Sigmoid colon (tissue), 7 donors: ENCODE measurements around the gene NDUFAF2. TPM values are rescaled to one million over a fixed set of nuclear protein-coding genes. Genes with fewer than 3 reads are reported as not detected.

ENCODE experiments used
- DNase-seq: peaks from one replicate; pipeline ENCODE4 v3.0.0-alpha.2; 2019
- H3K27ac ChIP-seq, 4 donors: fragments of 200-600 bp; sonication (generic); one replicate each; pipeline ENCODE4 v1.5.1; 2016 to 2019; ENCODE audit warnings: mild to moderate bottlenecking in 1 of 4
- H3K27me3 ChIP-seq, 3 donors: fragments of 200-600 bp; sonication (generic); one replicate each; pipeline ENCODE4 v1.5.1; 2019; ENCODE audit warnings: mild to moderate bottlenecking in 1 of 3
- H3K36me3 ChIP-seq, 4 donors: fragments of 200-600 bp; sonication (generic); one replicate each; pipeline ENCODE4 v1.5.1; 2016 to 2019
- H3K4me1 ChIP-seq, 4 donors: fragments of 200-600 bp; sonication (generic); one replicate each; pipeline ENCODE4 v1.5.1; 2017 to 2019
- H3K4me3 ChIP-seq, 4 donors: fragments of 200-600 bp; sonication (generic); one replicate each; pipeline ENCODE4 v1.5.1; 2017 to 2019; ENCODE audit warnings: mild to moderate bottlenecking in 2 of 4, moderate library complexity in 1 of 4
- H3K9me3 ChIP-seq, 4 donors: fragments of 200-600 bp in 3 of 4; sonication (generic) in 3 of 4; one replicate each; pipeline versions ENCODE4 v1.5.1 to v1.6.1; 2013 to 2019
- CTCF ChIP-seq, 4 experiments: fragments of 450-650 bp in 3 of 4; fragments of 200-600 bp in 1 of 4; IDR thresholded peaks; one replicate each; pipeline ENCODE4 v1.5.1; 2016 to 2019; ENCODE audit warnings: antibody characterized with exemption in 4 of 4, mild to moderate bottlenecking in 3 of 4, moderate library complexity in 2 of 4
- EP300 ChIP-seq, 4 donors: sonication (generic); formaldehyde crosslinking; IDR thresholded peaks; one replicate each; pipeline ENCODE4 v1.6.1; 2017; ENCODE audit warnings: antibody characterized with exemption in 4 of 4
- POLR2A ChIP-seq, 2 donors: fragments of 450-650 bp; IDR thresholded peaks; one replicate each; pipeline ENCODE4 v1.6.1; 2016; ENCODE audit warnings: antibody characterized with exemption in 2 of 2, mild to moderate bottlenecking in 2 of 2, moderate library complexity in 2 of 2
- POLR2AphosphoS5 ChIP-seq, 4 donors: sonication (generic); formaldehyde crosslinking; IDR thresholded peaks; one replicate each; pipeline ENCODE4 v1.6.1; 2017; ENCODE audit warnings: antibody characterized with exemption in 4 of 4
- WGBS, 2 donors: extraction: QIAGEN DNeasy Blood & Tissue Kit; methylation state at CpG; one replicate each; pipeline ENCODE4 v1.1.7; 2013; 5-methylcytosine and 5-hydroxymethylcytosine counted together
- intact Hi-C: fragments of 100-400 bp; cut with DNase I; formaldehyde crosslinking; loops from one replicate; pipeline ENCODE4 v1.15.1; 2023
- polyA plus RNA-seq, 3 donors: library from polyadenylated mRNA; stranded (reverse); fragments of 200-250 nt; gene quantifications; one replicate each; pipeline ENCODE4 v1.2.3, GENCODE V29; 2013
- total RNA-seq, 4 donors: library from RNA; depleted of rRNA; stranded (reverse); fragments of >200 nt; gene quantifications; one replicate each; pipeline ENCODE4 v1.1.0, GENCODE V29; 2016
- donor health status: healthy with polysubstance abuse.
- donor health status: Bipolar disorder and iron deficiency.
- donor health status: healthy.

NDUFAF2 gene
- total and polyA plus RNA-seq, 7 donors = 33.5 to 48.6 (median 41.5) TPM

DNA sequence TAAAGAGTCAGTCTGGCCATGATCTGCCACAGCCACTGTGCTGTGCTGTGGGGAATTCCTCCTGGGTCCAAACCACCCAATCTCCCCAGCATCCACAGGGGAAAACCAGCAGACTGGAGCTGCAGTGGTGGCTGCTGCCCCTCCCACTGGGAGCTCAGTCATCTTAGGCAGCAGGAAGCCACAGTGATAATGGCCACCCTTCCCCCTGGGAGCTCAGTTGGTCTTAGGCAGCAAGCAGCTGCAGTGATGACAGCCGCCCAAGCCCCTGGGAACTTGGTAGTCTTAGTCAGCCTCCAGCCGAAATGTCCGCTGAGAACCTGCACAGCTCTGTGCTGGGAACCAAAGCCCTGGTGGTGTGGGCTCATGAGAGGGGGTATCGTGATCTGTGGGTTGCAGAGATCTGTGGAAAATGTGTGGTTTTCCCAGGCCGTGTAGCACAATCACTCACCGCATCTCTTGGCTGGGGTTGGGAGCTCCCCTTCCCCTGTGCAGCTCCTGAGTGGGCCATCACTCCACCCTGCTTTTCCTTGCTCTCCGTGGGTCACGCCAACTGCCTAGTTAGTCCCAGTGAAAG, 255.7 kb downstream of the NDUFAF2 start:
- Histone ChIP-seq H3K4me1 (no peaks in the 10 kb centered on the region), H3K27me3 (no peaks in the 10 kb centered on the region), H3K4me3 (no peak overlapping the region), H3K9me3 (peaks cover 0 to 5% (median 0%) of the 10 kb centered on the region in 4 donors), H3K27ac (no peak overlapping the region), H3K36me3 (no peaks in the 10 kb centered on the region)
- 92 to 93% methylated on average over 8 of the region's 8 CpGs for WGBS, 2 donors
- TF ChIP-seq EP300 (IDR thresholded peaks at IDR 0.05) = no peak
- TF ChIP-seq POLR2A (IDR thresholded peaks at IDR 0.05) = no peak
- no peak for TF ChIP-seq POLR2AphosphoS5 (IDR thresholded peaks at IDR 0.05)
- no peak for TF ChIP-seq CTCF (IDR thresholded peaks at IDR 0.05)
- no peak for DNase-seq
- intact Hi-C loops = no loop called here

DNA sequence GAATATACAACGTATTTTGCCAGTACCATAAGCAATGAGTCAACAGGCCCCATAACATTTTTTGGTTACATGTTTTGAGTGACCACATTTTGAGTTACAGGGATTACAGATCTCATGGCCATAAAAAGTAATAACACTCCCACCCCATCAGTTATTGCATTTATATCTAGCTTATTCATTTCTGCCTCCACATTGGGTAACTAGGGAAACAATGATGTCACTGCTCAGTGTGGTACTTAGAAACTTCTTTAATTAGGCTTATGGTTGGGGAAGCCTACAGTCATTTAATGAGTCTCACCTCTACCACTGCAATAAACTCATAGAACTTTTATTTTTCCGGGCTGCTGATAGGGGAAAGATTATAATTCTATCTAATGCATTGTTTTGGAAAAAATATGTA, 257.2 kb downstream of the NDUFAF2 start:
- Histone ChIP-seq H3K27me3 (no peaks in the 10 kb centered on the region), H3K4me1 (no peaks in the 10 kb centered on the region), H3K27ac (no peak overlapping the region), H3K9me3 (peaks cover 0 to 5% (median 0%) of the 10 kb centered on the region in 4 donors), H3K4me3 (no peak overlapping the region), H3K36me3 (no peaks in the 10 kb centered on the region)
- TF ChIP-seq POLR2AphosphoS5 (IDR thresholded peaks at IDR 0.05) = no peak
- no peak for TF ChIP-seq POLR2A (IDR thresholded peaks at IDR 0.05)
- TF ChIP-seq EP300 (IDR thresholded peaks at IDR 0.05) = no peak
- no peak for TF ChIP-seq CTCF (IDR thresholded peaks at IDR 0.05)
- DNase-seq = no peak
- WGBS, 2 donors = 83 to 84% methylated on average over 2 of the region's 2 CpGs
- intact Hi-C loops = no loop called here

Other genes starting within 250 kb of the NDUFAF2 start
- gene DEPDC1B, start 245.0 kb upstream of the NDUFAF2 start, total RNA-seq = under 1 TPM in 2 of 4 donors, not detected in 2; 0.27 to 0.36 TPM
- 1 to 10 TPM; 1.2 to 9.5 (median 3.9) TPM for gene DEPDC1B, start 245.0 kb upstream of the NDUFAF2 start, polyA plus RNA-seq
- 1 to 10 TPM; 1.4 to 2.7 (median 2.1) TPM for gene ELOVL7, start 100.9 kb upstream of the NDUFAF2 start, total RNA-seq
- gene ELOVL7, start 100.9 kb upstream of the NDUFAF2 start, polyA plus RNA-seq = 1 to 10 TPM; 1.2 to 8.9 (median 5.5) TPM
- 10 to 100 TPM in 3 of 4 donors, 1 to 10 TPM in 1; 8.8 to 16.4 (median 14.2) TPM for gene ERCC8, start 135 bp upstream of the NDUFAF2 start, total RNA-seq
- 1 to 10 TPM; 5.8 to 8.4 (median 5.8) TPM for gene ERCC8, start 135 bp upstream of the NDUFAF2 start, polyA plus RNA-seq
- 10 to 100 TPM; 12.2 to 35.0 (median 21.2) TPM for gene SMIM15, start 217.3 kb downstream of the NDUFAF2 start, total RNA-seq
- 10 to 100 TPM; 43.3 to 77.0 (median 48.6) TPM for gene SMIM15, start 217.3 kb downstream of the NDUFAF2 start, polyA plus RNA-seq